Mesothelial cell of epicardium (in vitro differentiated cells): Measurements from ENCODE around the gene RBM11. TPM values are rescaled to one million over a fixed set of nuclear protein-coding genes. Genes with fewer than 3 reads are reported as not detected.

Experiments
- DNase-seq, 2 experiments: peaks; one replicate each; pipeline ENCODE4 v3.0.0; 2021; ENCODE audit warnings: low spot score in 2 of 2; ENCODE audit not compliant: unreplicated experiment in 2 of 2
- H3K27ac Mint-ChIP-seq: 2 replicates; pipeline ENCODE4 v1.8.0; 2021; ENCODE audit warnings: mixed read lengths
- H3K27me3 Mint-ChIP-seq: 2 replicates; pipeline ENCODE4 v1.8.0; 2021; ENCODE audit warnings: low read depth, mixed read lengths
- H3K36me3 Mint-ChIP-seq: 2 replicates; pipeline ENCODE4 v1.8.0; 2021; ENCODE audit warnings: mixed read lengths
- H3K4me1 Mint-ChIP-seq: 2 replicates; pipeline ENCODE4 v1.8.0; 2021; ENCODE audit warnings: mixed read lengths
- H3K4me3 Mint-ChIP-seq: 2 replicates; pipeline ENCODE4 v1.8.0; 2021; ENCODE audit warnings: mild to moderate bottlenecking, moderate library complexity, mixed read lengths
- H3K9me3 Mint-ChIP-seq: 2 replicates; pipeline ENCODE4 v1.8.0; 2021; ENCODE audit warnings: mixed read lengths
- CTCF ChIP-seq: fragments of 200-600 bp; sonication (generic); IDR thresholded peaks from one replicate; pipeline ENCODE4 v1.5.0; 2021; ENCODE audit warnings: antibody characterized with exemption; ENCODE audit not compliant: unreplicated experiment
- total RNA-seq: library from RNA; stranded (reverse); gene quantifications from 3 replicates; pipeline ENCODE4 v1.2.1, GENCODE V29; 2021

RBM11 gene
- total RNA-seq, 1 donor from 2014 or later: 6.6 TPM

DNA sequence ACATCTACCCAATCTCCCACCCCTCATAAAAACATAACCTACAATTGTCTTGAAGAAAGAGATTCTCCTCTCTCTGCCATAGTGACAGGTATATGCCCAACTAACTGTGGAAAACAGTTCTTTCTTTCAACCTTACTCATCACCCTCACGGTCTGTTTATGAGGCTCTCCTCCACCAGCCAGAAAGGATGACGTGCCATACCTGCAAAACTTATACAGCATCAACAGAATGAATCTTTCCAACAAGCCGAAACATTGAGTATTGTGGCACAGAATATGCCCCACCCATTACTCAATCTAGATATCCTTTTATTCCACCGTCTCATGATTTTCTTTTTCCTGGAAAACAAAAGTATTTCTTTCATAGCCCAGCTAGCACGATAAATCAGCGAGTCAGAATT lies 55.7 kb downstream of the RBM11 start:
- Mint-ChIP-seq H3K4me1 (no peaks in the 10 kb centered on the region), H3K36me3 (no peaks in the 10 kb centered on the region)
- TF ChIP-seq CTCF: no peak

GRCh38 chr21:14273736-14274538 lies 58.0 kb downstream of the RBM11 start:
- H3K4me1 Mint-ChIP-seq: no peaks in the 10 kb centered on the region

More for the DNA sequence above, 55.7 kb downstream of the RBM11 start:
- Mint-ChIP-seq H3K27me3 (no peaks in the 10 kb centered on the region), H3K9me3 (no peaks in the 10 kb centered on the region), H3K4me3 (no peak overlapping the region), H3K27ac (no peak overlapping the region)
- DNase-seq: no peak

GRCh38 chr21:14275702-14276205 lies 59.8 kb downstream of the RBM11 start:
- Mint-ChIP-seq H3K27me3 (peaks cover 9% of the 10 kb centered on the region), H3K27ac (no peak overlapping the region), H3K36me3 (no peaks in the 10 kb centered on the region), H3K9me3 (no peaks in the 10 kb centered on the region), H3K4me1 (peaks cover 2% of the 10 kb centered on the region), H3K4me3 (no peak overlapping the region)
- DNase-seq: no peak
- no peak for TF ChIP-seq CTCF

More at GRCh38 chr21:14273736-14274538, 58.0 kb downstream of the RBM11 start:
- DNase-seq: no peak
- Mint-ChIP-seq H3K27me3 (no peaks in the 10 kb centered on the region), H3K36me3 (no peaks in the 10 kb centered on the region), H3K27ac (no peak overlapping the region), H3K4me3 (no peak overlapping the region), H3K9me3 (no peaks in the 10 kb centered on the region)
- TF ChIP-seq CTCF: no peak

Other genes with a start within 250 kb of the RBM11 start
- not detected in 3 replicates for gene LIPI, start 5.2 kb upstream of the RBM11 start, total RNA-seq
- 42.0 to 45.0 TPM (median 44.2 TPM) in 3 replicates for gene HSPA13, start 167.0 kb downstream of the RBM11 start, total RNA-seq